Panc1 (cell line): ENCODE data around the gene NUP98. TPM values are rescaled to one million over a fixed set of nuclear protein-coding genes. Genes with fewer than 3 reads are reported as not detected.

ENCODE experiments used
- ATAC-seq: fragments of 200-7000 bp; cut with Tn5 transposase; 2 replicates; pipeline ENCODE4 v1.9.1; 2020; ENCODE audit warnings: mild to moderate bottlenecking, moderate library complexity
- BruUV-seq: library from RNA; stranded (reverse); fragments of 400-500 nt; replicated peaks from 2 replicates; lab custom pipeline; 2021; lab: Mats Ljungman, UMichigan
- CTCF ChIA-PET: fragments of 300-600 bp; sonication (Branson Sonifier 250); formaldehyde crosslinking; loops from one replicate; lab custom pipeline; 2022; ENCODE audit warnings: antibody characterized with exemption; lab: Charles Lee
- POLR2A ChIA-PET: fragments of 300-600 bp; sonication (Branson Sonifier 250); formaldehyde crosslinking; loops from one replicate; lab custom pipeline; 2022; ENCODE audit warnings: antibody characterized with exemption; lab: Charles Lee
- DNase-seq: peaks from one replicate; pipeline ENCODE4 v3.0.0-alpha.2; 2010; ENCODE audit warnings: low read depth, low spot score
- H3K27ac ChIP-seq: 2 replicates; pipeline ENCODE4 v1.5.1; 2011; ENCODE audit warnings: mild to moderate bottlenecking, low read length, inconsistent platforms
- H3K27me3 ChIP-seq: fragments of 200-500 bp; sonication (Bioruptor generic); 2 replicates; pipeline ENCODE4 v1.6.0; 2014; ENCODE audit warnings: low read length, inconsistent platforms; ENCODE audit not compliant: control insufficient read depth, insufficient read depth
- H3K36me3 ChIP-seq: fragments of 200-500 bp; sonication (Bioruptor generic); 2 replicates; pipeline ENCODE4 v1.5.1; 2014; ENCODE audit warnings: inconsistent platforms, mild to moderate bottlenecking, low read length, moderate library complexity; ENCODE audit not compliant: control insufficient read depth, insufficient read depth
- H3K4me1 ChIP-seq: 2 replicates; pipeline ENCODE4 v1.5.1; 2011; ENCODE audit warnings: inconsistent platforms, mild to moderate bottlenecking, low read length, moderate library complexity; ENCODE audit not compliant: control insufficient read depth, insufficient read depth
- H3K4me3 ChIP-seq, 2 experiments: 2 replicates each; pipeline ENCODE4 v1.5.1; 2011 to 2012; ENCODE audit warnings: low read depth in 2 of 2, low read length in 2 of 2, mild to moderate bottlenecking in 2 of 2, inconsistent platforms in 1 of 2, moderate library complexity in 1 of 2
- H3K9me3 ChIP-seq: fragments of 200-500 bp; sonication (Bioruptor generic); 2 replicates; pipeline ENCODE4 v1.5.1; 2014; ENCODE audit warnings: low read depth, mild to moderate bottlenecking, inconsistent platforms, low read length, moderate library complexity; ENCODE audit not compliant: control insufficient read depth, insufficient read depth
- CTCF ChIP-seq: fragments of 450-650 bp; IDR thresholded peaks from 2 replicates; pipeline ENCODE4 v1.5.1; 2017; ENCODE audit warnings: mild to moderate bottlenecking
- POLR2AphosphoS5 ChIP-seq: IDR thresholded peaks from 2 replicates; pipeline ENCODE4 v1.6.1; 2012; ENCODE audit warnings: mild to moderate bottlenecking, low read depth, low read length, moderate library complexity
- REST ChIP-seq, 2 experiments: IDR thresholded peaks; 2 replicates each; pipeline ENCODE4 v1.6.1; 2011 to 2012; ENCODE audit warnings: low read depth in 2 of 2, control low read depth in 1 of 2, low read length in 1 of 2, mild to moderate bottlenecking in 1 of 2, moderate library complexity in 1 of 2; ENCODE audit not compliant: insufficient read depth in 1 of 2
- SIN3A ChIP-seq: IDR thresholded peaks from 2 replicates; pipeline ENCODE4 v1.6.1; 2012; ENCODE audit warnings: low read depth, mild to moderate bottlenecking, low read length, moderate library complexity, borderline replicate concordance; ENCODE audit not compliant: insufficient read depth
- TCF7L2 ChIP-seq: IDR thresholded peaks from 2 replicates; pipeline ENCODE4 v1.6.1; 2011; ENCODE audit warnings: mild to moderate bottlenecking, low read depth, low read length, inconsistent platforms
- in situ Hi-C: cut with HindIII; loops from 2 replicates; pipeline ENCODE4 v1.10.0; 2016; ENCODE audit warnings: low sequenced_read_pairs, low pct_unique_long_range_greater_than_20kb
- intact Hi-C: fragments of 100-400 bp; cut with micrococcal nuclease; formaldehyde crosslinking; loops from one replicate; pipeline ENCODE4 v1.10.0; 2022; ENCODE audit not compliant: unreplicated experiment
- total RNA-seq: library from RNA; stranded (reverse); gene quantifications from one replicate; pipeline ENCODE4 v1.2.1, GENCODE V29; 2021; ENCODE audit not compliant: unreplicated experiment

Gene NUP98
- total RNA-seq, 1 experiment from 2014 or later = 244 TPM

GRCh38 chr11:3732671-3733436 is 64.5 kb downstream of the NUP98 start:
- no peak overlapping the region for H3K27ac ChIP-seq
- in situ Hi-C loops = no loop called here
- BruUV-seq = no TSS peak
- DNase-seq (no peak), ATAC-seq (no peak)
- no peaks in the 10 kb centered on the region for H3K9me3 ChIP-seq
- no peaks in the 10 kb centered on the region for H3K27me3 ChIP-seq
- H3K4me1 ChIP-seq = no peaks in the 10 kb centered on the region
- H3K36me3 ChIP-seq = peaks cover 69% of the 10 kb centered on the region
- intact Hi-C loops = no loop called here
- CTCF ChIA-PET = no interaction called here
- POLR2A ChIA-PET = interaction anchor here (0.5 kb wide), 1 partner anchor 19 kb away, joined by 4 read pairs; no protein-coding TSS in a partner anchor
- H3K4me3 ChIP-seq = no peak overlapping the region
- no peak for TF ChIP-seq CTCF
- no peak for TF ChIP-seq REST (IDR thresholded peaks at IDR 0.05; ENCODE audit: insufficient read depth in 1 of 2, low read depth in 2 of 2, low read length in 1 of 2)
- no peak for TF ChIP-seq SIN3A
- no peak for TF ChIP-seq POLR2AphosphoS5
- TF ChIP-seq TCF7L2 = no peak

GRCh38 chr11:3723014-3723708 is 74.2 kb downstream of the NUP98 start:
- in situ Hi-C loops = loop anchor here (5.0 kb wide), 1 partner anchor 41 kb away; no protein-coding TSS in a partner anchor
- H3K27ac ChIP-seq = no peak overlapping the region
- ChIA-PET POLR2A (no interaction called here), CTCF (no interaction called here)
- no peak overlapping the region for H3K4me3 ChIP-seq
- no peaks in the 10 kb centered on the region for H3K4me1 ChIP-seq
- DNase-seq = peak; percentile 5
- no peaks in the 10 kb centered on the region for H3K27me3 ChIP-seq
- no peak for ATAC-seq
- BruUV-seq = no TSS peak
- no peaks in the 10 kb centered on the region for H3K9me3 ChIP-seq
- intact Hi-C loops = no loop called here
- peaks cover 82% of the 10 kb centered on the region for H3K36me3 ChIP-seq
- no peak for TF ChIP-seq SIN3A
- TF ChIP-seq POLR2AphosphoS5 = no peak
- TF ChIP-seq TCF7L2 = no peak
- TF ChIP-seq REST (IDR thresholded peaks at IDR 0.05; ENCODE audit: insufficient read depth in 1 of 2, low read depth in 2 of 2, low read length in 1 of 2) = no peak
- no peak for TF ChIP-seq CTCF
